WTC11 (cell line): ENCODE results near the gene KDM2A. TPM values are rescaled to one million over a fixed set of nuclear protein-coding genes. Genes with fewer than 3 reads are reported as not detected.

Experiments
- CREB1 ChIP-seq: sonication (generic); formaldehyde crosslinking; IDR thresholded peaks from 2 replicates; pipeline ENCODE4 v1.8.0; 2023; ENCODE audit warnings: mild to moderate bottlenecking, missing genetic modification reagents
- ETV6 ChIP-seq: sonication (generic); formaldehyde crosslinking; IDR thresholded peaks from 2 replicates; pipeline ENCODE4 v1.8.1; 2022; ENCODE audit warnings: mild to moderate bottlenecking, missing genetic modification reagents
- FOXP1 ChIP-seq: sonication (generic); formaldehyde crosslinking; IDR thresholded peaks from 2 replicates; pipeline ENCODE4 v1.8.0; 2022; ENCODE audit warnings: missing genetic modification reagents, mild to moderate bottlenecking, moderate library complexity, borderline replicate concordance
- GABPB1 ChIP-seq: sonication (generic); formaldehyde crosslinking; IDR thresholded peaks from 2 replicates; pipeline ENCODE4 v1.8.1; 2023; ENCODE audit warnings: mild to moderate bottlenecking, missing genetic modification reagents
- GTF2I ChIP-seq: fragments of 250-450 bp; sonication (Bioruptor Pico); conservative IDR thresholded peaks from 2 replicates; pipeline ENCODE4 v1.4.0; 2021; ENCODE audit warnings: mild to moderate bottlenecking
- HMGA2 ChIP-seq: fragments of 250-450 bp; sonication (Bioruptor Pico); IDR thresholded peaks from 2 replicates; pipeline ENCODE4 v1.4.0; 2021; ENCODE audit warnings: mild to moderate bottlenecking, moderate library complexity
- KAT7 ChIP-seq: sonication (generic); formaldehyde crosslinking; IDR thresholded peaks from 2 replicates; pipeline ENCODE4 v1.8.1; 2023; ENCODE audit warnings: missing genetic modification reagents, mild to moderate bottlenecking, borderline replicate concordance
- NR2C2 ChIP-seq: sonication (generic); formaldehyde crosslinking; IDR thresholded peaks from 2 replicates; pipeline ENCODE4 v1.8.0; 2022; ENCODE audit warnings: mild to moderate bottlenecking, missing genetic modification reagents
- NR3C1 ChIP-seq: sonication (generic); formaldehyde crosslinking; conservative IDR thresholded peaks from 2 replicates; pipeline ENCODE4 v1.8.1; 2023; ENCODE audit warnings: low read depth, mild to moderate bottlenecking, missing genetic modification reagents
- TEAD1 ChIP-seq: sonication (generic); formaldehyde crosslinking; IDR thresholded peaks from 2 replicates; pipeline ENCODE4 v1.8.0; 2022; ENCODE audit warnings: mild to moderate bottlenecking, missing genetic modification reagents
- TEAD4 ChIP-seq: sonication (generic); formaldehyde crosslinking; IDR thresholded peaks from 2 replicates; pipeline ENCODE4 v1.8.0; 2022; ENCODE audit warnings: mild to moderate bottlenecking, missing genetic modification reagents
- ZNF138 ChIP-seq: sonication (generic); formaldehyde crosslinking; conservative IDR thresholded peaks from 2 replicates; pipeline ENCODE4 v1.8.1; 2022; ENCODE audit warnings: mild to moderate bottlenecking, moderate library complexity, missing genetic modification reagents
- ZNF219 ChIP-seq: sonication (generic); formaldehyde crosslinking; IDR thresholded peaks from 2 replicates; pipeline ENCODE4 v1.8.0; 2023; ENCODE audit warnings: missing genetic modification reagents, mild to moderate bottlenecking, borderline replicate concordance
- total RNA-seq: library from RNA; stranded (reverse); gene quantifications from 3 replicates; pipeline ENCODE4 v1.2.3, GENCODE V29; 2021
- TF ChIP-seq, protein P1 (sequence below): fragments of 250-450 bp; sonication (Bioruptor Pico); IDR thresholded peaks from 2 replicates; pipeline ENCODE4 v1.9.0; 2021; ENCODE audit warnings: mild to moderate bottlenecking
- TF ChIP-seq, protein P2 (sequence below): sonication (generic); formaldehyde crosslinking; IDR thresholded peaks from 2 replicates; pipeline ENCODE4 v1.8.0; 2022; ENCODE audit warnings: mild to moderate bottlenecking, missing genetic modification reagents
- TF ChIP-seq, protein P3 (sequence below): sonication (generic); formaldehyde crosslinking; IDR thresholded peaks from 2 replicates; pipeline ENCODE4 v1.8.1; 2022; ENCODE audit warnings: missing genetic modification reagents, borderline replicate concordance
- TF ChIP-seq, protein P4 (sequence below): fragments of 250-450 bp; sonication (Bioruptor Pico); IDR thresholded peaks from 2 replicates; pipeline ENCODE4 v1.9.0; 2021; ENCODE audit warnings: mild to moderate bottlenecking, borderline replicate concordance
- TF ChIP-seq, protein P5 (sequence below): sonication (generic); formaldehyde crosslinking; IDR thresholded peaks from 2 replicates; pipeline ENCODE4 v1.8.0; 2023; ENCODE audit warnings: mild to moderate bottlenecking, missing genetic modification reagents
- TF ChIP-seq, protein P6 (sequence below): sonication (generic); formaldehyde crosslinking; IDR thresholded peaks from 2 replicates; pipeline ENCODE4 v1.8.0; 2022; ENCODE audit warnings: missing genetic modification reagents
- TF ChIP-seq, protein P7 (sequence below): sonication (generic); formaldehyde crosslinking; IDR thresholded peaks from 2 replicates; pipeline ENCODE4 v1.8.0; 2023; ENCODE audit warnings: missing genetic modification reagents
- TF ChIP-seq, protein P8 (sequence below): fragments of 250-450 bp; sonication (Bioruptor Pico); IDR thresholded peaks from 2 replicates; pipeline ENCODE4 v1.9.0; 2021; ENCODE audit warnings: mild to moderate bottlenecking

Gene KDM2A
- total RNA-seq, 1 experiment from 2014 or later: 58.0 TPM

DNA sequence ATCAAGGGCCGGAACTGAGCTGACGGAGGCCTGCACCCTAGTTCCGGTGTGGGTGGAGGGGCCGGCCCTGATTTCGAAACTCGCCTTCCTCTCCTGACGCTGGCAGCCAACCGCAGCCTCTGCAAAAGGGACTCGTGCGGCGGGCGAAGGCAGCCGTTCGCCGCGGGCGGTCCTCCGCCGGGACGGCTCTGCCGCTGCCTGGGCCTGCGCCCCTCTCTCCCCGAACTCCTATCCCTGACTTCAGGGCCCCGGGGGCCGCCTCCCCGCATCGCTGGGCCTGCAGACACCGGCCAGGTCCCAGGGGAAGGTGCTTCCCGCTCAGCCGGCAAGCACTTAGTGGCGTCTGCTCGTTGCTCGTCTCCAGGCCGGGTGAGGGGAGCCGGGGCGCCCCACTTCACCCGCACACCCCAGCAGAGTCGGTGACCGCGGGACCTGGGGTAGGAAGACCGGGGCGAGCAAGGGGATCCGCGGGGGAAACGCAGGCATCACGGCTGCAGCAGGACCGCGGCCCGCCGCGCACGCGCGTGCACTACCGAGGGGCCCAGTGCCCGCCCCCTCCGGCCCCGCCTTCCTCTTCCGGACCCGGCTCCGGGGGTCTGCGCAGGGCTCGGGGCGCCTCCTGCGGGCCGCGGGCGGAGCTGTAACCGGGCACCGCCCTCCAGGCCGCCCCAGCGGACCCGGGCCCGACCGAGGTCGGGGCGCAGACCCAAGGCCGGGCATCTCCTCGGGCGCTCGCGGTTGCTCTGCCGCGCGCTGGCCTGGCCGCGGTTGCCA, 169.6 kb downstream of the KDM2A start (continued):
- TF ChIP-seq, protein P1, sequence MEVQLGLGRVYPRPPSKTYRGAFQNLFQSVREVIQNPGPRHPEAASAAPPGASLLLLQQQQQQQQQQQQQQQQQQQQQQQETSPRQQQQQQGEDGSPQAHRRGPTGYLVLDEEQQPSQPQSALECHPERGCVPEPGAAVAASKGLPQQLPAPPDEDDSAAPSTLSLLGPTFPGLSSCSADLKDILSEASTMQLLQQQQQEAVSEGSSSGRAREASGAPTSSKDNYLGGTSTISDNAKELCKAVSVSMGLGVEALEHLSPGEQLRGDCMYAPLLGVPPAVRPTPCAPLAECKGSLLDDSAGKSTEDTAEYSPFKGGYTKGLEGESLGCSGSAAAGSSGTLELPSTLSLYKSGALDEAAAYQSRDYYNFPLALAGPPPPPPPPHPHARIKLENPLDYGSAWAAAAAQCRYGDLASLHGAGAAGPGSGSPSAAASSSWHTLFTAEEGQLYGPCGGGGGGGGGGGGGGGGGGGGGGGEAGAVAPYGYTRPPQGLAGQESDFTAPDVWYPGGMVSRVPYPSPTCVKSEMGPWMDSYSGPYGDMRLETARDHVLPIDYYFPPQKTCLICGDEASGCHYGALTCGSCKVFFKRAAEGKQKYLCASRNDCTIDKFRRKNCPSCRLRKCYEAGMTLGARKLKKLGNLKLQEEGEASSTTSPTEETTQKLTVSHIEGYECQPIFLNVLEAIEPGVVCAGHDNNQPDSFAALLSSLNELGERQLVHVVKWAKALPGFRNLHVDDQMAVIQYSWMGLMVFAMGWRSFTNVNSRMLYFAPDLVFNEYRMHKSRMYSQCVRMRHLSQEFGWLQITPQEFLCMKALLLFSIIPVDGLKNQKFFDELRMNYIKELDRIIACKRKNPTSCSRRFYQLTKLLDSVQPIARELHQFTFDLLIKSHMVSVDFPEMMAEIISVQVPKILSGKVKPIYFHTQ (CRISPR knock-in tag): no peak
- no peak for TF ChIP-seq GTF2I (CRISPR knock-in tag)
- peak; percentile 80; the same call in 1 of the 2 replicates for TF ChIP-seq ZNF138 (CRISPR knock-in tag)
- 0 out of 2 replicates have a peak, but pooled peaks have one; percentile 49 for TF ChIP-seq CREB1
- TF ChIP-seq, protein P2, sequence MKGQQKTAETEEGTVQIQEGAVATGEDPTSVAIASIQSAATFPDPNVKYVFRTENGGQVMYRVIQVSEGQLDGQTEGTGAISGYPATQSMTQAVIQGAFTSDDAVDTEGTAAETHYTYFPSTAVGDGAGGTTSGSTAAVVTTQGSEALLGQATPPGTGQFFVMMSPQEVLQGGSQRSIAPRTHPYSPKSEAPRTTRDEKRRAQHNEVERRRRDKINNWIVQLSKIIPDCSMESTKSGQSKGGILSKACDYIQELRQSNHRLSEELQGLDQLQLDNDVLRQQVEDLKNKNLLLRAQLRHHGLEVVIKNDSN: peak; percentile 41; the same call in 1 of the 2 replicates
- TF ChIP-seq, protein P3, sequence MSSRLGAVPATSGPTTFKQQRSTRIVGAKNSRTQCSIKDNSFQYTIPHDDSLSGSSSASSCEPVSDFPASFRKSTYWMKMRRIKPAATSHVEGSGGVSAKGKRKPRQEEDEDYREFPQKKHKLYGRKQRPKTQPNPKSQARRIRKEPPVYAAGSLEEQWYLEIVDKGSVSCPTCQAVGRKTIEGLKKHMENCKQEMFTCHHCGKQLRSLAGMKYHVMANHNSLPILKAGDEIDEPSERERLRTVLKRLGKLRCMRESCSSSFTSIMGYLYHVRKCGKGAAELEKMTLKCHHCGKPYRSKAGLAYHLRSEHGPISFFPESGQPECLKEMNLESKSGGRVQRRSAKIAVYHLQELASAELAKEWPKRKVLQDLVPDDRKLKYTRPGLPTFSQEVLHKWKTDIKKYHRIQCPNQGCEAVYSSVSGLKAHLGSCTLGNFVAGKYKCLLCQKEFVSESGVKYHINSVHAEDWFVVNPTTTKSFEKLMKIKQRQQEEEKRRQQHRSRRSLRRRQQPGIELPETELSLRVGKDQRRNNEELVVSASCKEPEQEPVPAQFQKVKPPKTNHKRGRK (CRISPR knock-in tag): no peak
- no peak for TF ChIP-seq HMGA2 (CRISPR knock-in tag)
- TF ChIP-seq GABPB1 (CRISPR knock-in tag): no peak
- no peak for TF ChIP-seq KAT7
- no peak; the same call in 1 of the 2 replicates for TF ChIP-seq ETV6 (CRISPR knock-in tag)
- no peak for TF ChIP-seq TEAD1 (CRISPR knock-in tag)
- TF ChIP-seq, protein P4, sequence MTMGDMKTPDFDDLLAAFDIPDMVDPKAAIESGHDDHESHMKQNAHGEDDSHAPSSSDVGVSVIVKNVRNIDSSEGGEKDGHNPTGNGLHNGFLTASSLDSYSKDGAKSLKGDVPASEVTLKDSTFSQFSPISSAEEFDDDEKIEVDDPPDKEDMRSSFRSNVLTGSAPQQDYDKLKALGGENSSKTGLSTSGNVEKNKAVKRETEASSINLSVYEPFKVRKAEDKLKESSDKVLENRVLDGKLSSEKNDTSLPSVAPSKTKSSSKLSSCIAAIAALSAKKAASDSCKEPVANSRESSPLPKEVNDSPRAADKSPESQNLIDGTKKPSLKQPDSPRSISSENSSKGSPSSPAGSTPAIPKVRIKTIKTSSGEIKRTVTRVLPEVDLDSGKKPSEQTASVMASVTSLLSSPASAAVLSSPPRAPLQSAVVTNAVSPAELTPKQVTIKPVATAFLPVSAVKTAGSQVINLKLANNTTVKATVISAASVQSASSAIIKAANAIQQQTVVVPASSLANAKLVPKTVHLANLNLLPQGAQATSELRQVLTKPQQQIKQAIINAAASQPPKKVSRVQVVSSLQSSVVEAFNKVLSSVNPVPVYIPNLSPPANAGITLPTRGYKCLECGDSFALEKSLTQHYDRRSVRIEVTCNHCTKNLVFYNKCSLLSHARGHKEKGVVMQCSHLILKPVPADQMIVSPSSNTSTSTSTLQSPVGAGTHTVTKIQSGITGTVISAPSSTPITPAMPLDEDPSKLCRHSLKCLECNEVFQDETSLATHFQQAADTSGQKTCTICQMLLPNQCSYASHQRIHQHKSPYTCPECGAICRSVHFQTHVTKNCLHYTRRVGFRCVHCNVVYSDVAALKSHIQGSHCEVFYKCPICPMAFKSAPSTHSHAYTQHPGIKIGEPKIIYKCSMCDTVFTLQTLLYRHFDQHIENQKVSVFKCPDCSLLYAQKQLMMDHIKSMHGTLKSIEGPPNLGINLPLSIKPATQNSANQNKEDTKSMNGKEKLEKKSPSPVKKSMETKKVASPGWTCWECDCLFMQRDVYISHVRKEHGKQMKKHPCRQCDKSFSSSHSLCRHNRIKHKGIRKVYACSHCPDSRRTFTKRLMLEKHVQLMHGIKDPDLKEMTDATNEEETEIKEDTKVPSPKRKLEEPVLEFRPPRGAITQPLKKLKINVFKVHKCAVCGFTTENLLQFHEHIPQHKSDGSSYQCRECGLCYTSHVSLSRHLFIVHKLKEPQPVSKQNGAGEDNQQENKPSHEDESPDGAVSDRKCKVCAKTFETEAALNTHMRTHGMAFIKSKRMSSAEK (CRISPR knock-in tag): no peak
- TF ChIP-seq, protein P5, sequence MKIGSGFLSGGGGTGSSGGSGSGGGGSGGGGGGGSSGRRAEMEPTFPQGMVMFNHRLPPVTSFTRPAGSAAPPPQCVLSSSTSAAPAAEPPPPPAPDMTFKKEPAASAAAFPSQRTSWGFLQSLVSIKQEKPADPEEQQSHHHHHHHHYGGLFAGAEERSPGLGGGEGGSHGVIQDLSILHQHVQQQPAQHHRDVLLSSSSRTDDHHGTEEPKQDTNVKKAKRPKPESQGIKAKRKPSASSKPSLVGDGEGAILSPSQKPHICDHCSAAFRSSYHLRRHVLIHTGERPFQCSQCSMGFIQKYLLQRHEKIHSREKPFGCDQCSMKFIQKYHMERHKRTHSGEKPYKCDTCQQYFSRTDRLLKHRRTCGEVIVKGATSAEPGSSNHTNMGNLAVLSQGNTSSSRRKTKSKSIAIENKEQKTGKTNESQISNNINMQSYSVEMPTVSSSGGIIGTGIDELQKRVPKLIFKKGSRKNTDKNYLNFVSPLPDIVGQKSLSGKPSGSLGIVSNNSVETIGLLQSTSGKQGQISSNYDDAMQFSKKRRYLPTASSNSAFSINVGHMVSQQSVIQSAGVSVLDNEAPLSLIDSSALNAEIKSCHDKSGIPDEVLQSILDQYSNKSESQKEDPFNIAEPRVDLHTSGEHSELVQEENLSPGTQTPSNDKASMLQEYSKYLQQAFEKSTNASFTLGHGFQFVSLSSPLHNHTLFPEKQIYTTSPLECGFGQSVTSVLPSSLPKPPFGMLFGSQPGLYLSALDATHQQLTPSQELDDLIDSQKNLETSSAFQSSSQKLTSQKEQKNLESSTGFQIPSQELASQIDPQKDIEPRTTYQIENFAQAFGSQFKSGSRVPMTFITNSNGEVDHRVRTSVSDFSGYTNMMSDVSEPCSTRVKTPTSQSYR: no peak
- no peak for TF ChIP-seq TEAD4
- TF ChIP-seq, protein P6, sequence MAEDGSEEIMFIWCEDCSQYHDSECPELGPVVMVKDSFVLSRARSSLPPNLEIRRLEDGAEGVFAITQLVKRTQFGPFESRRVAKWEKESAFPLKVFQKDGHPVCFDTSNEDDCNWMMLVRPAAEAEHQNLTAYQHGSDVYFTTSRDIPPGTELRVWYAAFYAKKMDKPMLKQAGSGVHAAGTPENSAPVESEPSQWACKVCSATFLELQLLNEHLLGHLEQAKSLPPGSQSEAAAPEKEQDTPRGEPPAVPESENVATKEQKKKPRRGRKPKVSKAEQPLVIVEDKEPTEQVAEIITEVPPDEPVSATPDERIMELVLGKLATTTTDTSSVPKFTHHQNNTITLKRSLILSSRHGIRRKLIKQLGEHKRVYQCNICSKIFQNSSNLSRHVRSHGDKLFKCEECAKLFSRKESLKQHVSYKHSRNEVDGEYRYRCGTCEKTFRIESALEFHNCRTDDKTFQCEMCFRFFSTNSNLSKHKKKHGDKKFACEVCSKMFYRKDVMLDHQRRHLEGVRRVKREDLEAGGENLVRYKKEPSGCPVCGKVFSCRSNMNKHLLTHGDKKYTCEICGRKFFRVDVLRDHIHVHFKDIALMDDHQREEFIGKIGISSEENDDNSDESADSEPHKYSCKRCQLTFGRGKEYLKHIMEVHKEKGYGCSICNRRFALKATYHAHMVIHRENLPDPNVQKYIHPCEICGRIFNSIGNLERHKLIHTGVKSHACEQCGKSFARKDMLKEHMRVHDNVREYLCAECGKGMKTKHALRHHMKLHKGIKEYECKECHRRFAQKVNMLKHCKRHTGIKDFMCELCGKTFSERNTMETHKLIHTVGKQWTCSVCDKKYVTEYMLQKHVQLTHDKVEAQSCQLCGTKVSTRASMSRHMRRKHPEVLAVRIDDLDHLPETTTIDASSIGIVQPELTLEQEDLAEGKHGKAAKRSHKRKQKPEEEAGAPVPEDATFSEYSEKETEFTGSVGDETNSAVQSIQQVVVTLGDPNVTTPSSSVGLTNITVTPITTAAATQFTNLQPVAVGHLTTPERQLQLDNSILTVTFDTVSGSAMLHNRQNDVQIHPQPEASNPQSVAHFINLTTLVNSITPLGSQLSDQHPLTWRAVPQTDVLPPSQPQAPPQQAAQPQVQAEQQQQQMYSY: no peak
- no peak for TF ChIP-seq ZNF219 (CRISPR knock-in tag)
- TF ChIP-seq FOXP1 (CRISPR knock-in tag): peak; percentile 65; the same call in 1 of the 2 replicates
- TF ChIP-seq, protein P7, sequence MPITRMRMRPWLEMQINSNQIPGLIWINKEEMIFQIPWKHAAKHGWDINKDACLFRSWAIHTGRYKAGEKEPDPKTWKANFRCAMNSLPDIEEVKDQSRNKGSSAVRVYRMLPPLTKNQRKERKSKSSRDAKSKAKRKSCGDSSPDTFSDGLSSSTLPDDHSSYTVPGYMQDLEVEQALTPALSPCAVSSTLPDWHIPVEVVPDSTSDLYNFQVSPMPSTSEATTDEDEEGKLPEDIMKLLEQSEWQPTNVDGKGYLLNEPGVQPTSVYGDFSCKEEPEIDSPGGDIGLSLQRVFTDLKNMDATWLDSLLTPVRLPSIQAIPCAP (CRISPR knock-in tag): no peak
- no peak for TF ChIP-seq NR2C2 (CRISPR knock-in tag)
- TF ChIP-seq, protein P8, sequence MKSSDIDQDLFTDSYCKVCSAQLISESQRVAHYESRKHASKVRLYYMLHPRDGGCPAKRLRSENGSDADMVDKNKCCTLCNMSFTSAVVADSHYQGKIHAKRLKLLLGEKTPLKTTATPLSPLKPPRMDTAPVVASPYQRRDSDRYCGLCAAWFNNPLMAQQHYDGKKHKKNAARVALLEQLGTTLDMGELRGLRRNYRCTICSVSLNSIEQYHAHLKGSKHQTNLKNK (CRISPR knock-in tag): no peak
- TF ChIP-seq NR3C1 (CRISPR knock-in tag): no peak
